Measurements from ENCODE around the gene OPN1SW. TPM values are rescaled to one million over a fixed set of nuclear protein-coding genes. Genes with fewer than 3 reads are reported as not detected.

OPN1SW gene
- total RNA-seq: not detected
- not detected for polyA plus RNA-seq
- long read RNA-seq, donor 1: 0 reads
- long read RNA-seq, donor 2: 0 reads

- Histone ChIP-seq H3K36me3 (peaks cover 0 to 42% (median 17%) of the 10 kb centered on the region in 6 donors), H3K4me3 (no peak within 1 kb of the TSS), H3K9me3 (peaks cover 0 to 22% (median 13%) of the 10 kb centered on the region in 8 donors), H3K27me3 (replicated peaks in 1 of 7) (no peaks in the 10 kb centered on the region), H3K4me1 (no peaks in the 10 kb centered on the region), H3K27ac (no peak within 1 kb of the TSS)
- DNase-seq: no peak
- intact Hi-C loops (cut with DNase I; ENCODE audit: low total_unique reads): no loop called here
- 89 to 99% (median 96%) methylated on average over 4 of the region's 4 CpGs for WGBS, 5 donors
- TF ChIP-seq POLR2AphosphoS5 (IDR thresholded peaks at IDR 0.05) (no peak), CTCF (IDR thresholded peaks at IDR 0.05 in 8 of 11, conservative IDR thresholded peaks at IDR 0.05 in 3 of 11) (no peak), POLR2A (IDR thresholded peaks at IDR 0.05) (no peak)
These were observed at the start of gene OPN1SW for GRCh38 chr7:128775744-128776474. OPN1SW (minus strand) TSS chr7:128775794; CDS start chr7:128775781, 13 bp downstream.

DNA sequence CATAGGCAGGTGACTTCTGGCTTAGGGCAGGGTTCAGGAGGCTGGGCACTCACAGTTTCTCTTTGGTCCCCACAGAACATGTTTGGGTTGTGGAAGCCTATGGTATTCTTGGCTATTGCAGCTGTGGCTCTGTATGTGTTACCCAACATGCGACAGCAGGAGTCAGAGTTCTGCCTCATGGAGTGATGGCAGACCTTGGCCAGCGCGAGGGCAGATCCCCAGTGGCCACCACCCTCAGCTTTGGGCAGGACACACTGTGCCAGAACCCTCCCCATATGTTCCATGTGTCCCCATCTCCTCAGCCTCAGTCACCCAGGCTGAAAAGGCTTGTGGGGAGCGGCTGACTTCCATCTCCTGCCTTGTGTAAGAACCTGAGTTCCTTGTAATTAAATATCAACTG, 46.1 kb upstream of the OPN1SW start:
- peaks cover 0 to 12% (median 0%) of the 10 kb centered on the region in 7 donors for H3K27me3 ChIP-seq (replicated peaks in 1 of 7)
- no peaks in the 10 kb centered on the region for H3K9me3 ChIP-seq
- H3K4me3 ChIP-seq: no peak overlapping the region
- no peak for DNase-seq
- no peaks in the 10 kb centered on the region for H3K4me1 ChIP-seq
- 90 to 95% (median 93%) methylated on average over 4 of the region's 4 CpGs for WGBS, 5 donors
- no peaks in the 10 kb centered on the region for H3K36me3 ChIP-seq
- no peak overlapping the region for H3K27ac ChIP-seq
- intact Hi-C loops (cut with DNase I; ENCODE audit: low total_unique reads): no loop called here
- TF ChIP-seq POLR2A (IDR thresholded peaks at IDR 0.05): no peak
- no peak for TF ChIP-seq CTCF (IDR thresholded peaks at IDR 0.05 in 8 of 11, conservative IDR thresholded peaks at IDR 0.05 in 3 of 11)
- TF ChIP-seq POLR2AphosphoS5 (IDR thresholded peaks at IDR 0.05): no peak

- TF ChIP-seq CTCF (IDR thresholded peaks at IDR 0.05 in 8 of 11, conservative IDR thresholded peaks at IDR 0.05 in 3 of 11): no peak
- no peak for TF ChIP-seq POLR2AphosphoS5 (IDR thresholded peaks at IDR 0.05)
- no peak for DNase-seq
- Histone ChIP-seq H3K27ac (no peak overlapping the region), H3K4me1 (no peaks in the 10 kb centered on the region), H3K36me3 (no peaks in the 10 kb centered on the region), H3K9me3 (no peaks in the 10 kb centered on the region), H3K4me3 (no peak overlapping the region), H3K27me3 (replicated peaks in 1 of 7) (peaks cover 0 to 2% (median 0%) of the 10 kb centered on the region in 7 donors)
- 83 to 93% (median 89%) methylated on average over 3 of the region's 3 CpGs for WGBS, 5 donors
- intact Hi-C loops (cut with DNase I; ENCODE audit: low total_unique reads): no loop called here
These were observed 43.1 kb upstream of the OPN1SW start for GRCh38 chr7:128818694-128819093.

DNA sequence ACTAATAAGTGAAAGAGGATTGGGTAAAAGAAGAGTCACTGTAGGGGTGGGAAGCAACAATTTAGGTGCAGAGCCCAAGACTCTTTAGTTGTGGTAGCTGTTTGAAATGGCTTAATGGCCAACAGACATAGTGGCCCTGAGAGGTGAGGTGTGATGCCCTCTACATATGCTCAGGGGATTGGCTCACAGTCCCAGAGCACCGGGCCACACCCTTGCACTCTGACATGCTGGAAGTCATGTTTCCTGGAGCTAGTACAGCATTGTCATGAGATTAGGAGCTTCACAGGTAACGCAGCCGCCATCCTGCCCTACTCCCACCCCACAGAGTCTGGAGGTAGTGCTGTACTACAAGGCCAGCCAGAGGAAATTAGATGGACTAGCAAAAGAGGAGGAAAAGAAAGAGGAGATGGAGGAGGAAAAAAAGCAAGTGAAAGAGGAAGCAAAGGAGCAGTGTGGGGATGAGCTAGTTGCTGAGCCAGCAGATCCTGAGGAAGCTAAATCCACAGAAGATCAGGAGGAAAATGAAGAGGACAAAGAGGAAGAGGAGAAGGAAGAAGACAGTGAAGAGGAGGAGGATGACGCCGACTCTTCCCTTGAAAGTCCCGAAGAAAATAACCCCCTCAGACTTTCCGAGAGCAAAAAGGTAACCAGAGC, 39.8 kb upstream of the OPN1SW start:
- no peaks in the 10 kb centered on the region for H3K36me3 ChIP-seq
- H3K4me1 ChIP-seq: peaks cover 0 to 13% (median 4%) of the 10 kb centered on the region in 6 donors
- H3K27me3 ChIP-seq (replicated peaks in 1 of 7): no peaks in the 10 kb centered on the region
- intact Hi-C loops (cut with DNase I; ENCODE audit: low total_unique reads): no loop called here
- whole genome bisulfite sequencing, 5 donors: 80 to 91% (median 80%) methylated on average over 7 of the region's 7 CpGs
- no peak overlapping the region for H3K4me3 ChIP-seq
- no peak overlapping the region for H3K27ac ChIP-seq
- TF ChIP-seq CTCF (IDR thresholded peaks at IDR 0.05 in 8 of 11, conservative IDR thresholded peaks at IDR 0.05 in 3 of 11) (no peak), POLR2AphosphoS5 (IDR thresholded peaks at IDR 0.05) (no peak), POLR2A (IDR thresholded peaks at IDR 0.05) (no peak)
- DNase-seq: no peak
- no peaks in the 10 kb centered on the region for H3K9me3 ChIP-seq

All from spleen (tissue), 13 donors.